Measurements from ENCODE around the gene OR52I1.

DNA sequence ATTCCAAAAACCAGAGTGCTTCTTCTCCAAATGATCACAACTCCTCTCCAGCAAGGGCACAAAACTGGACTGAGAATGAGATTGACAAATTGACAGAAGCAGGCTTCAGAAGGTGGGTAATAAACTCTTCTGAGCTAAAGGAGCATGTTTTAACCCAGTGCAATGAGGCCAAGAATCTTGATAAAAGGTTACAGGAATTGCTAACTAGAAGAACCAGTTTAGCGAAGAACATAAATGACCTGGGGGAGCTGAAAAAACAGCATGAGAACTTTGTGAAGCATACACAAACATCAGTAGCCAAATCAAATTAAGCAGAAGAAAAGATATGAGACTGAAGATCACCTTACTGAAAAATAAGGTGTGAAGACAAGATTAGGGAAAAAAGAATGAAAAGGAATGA lies 33.4 kb upstream of the OR52I1 start:
- TF ChIP-seq CTCF (IDR thresholded peaks at IDR 0.05) = no peak
- no peak for TF ChIP-seq POLR2A (IDR thresholded peaks at IDR 0.05)
- no peak for TF ChIP-seq EP300 (IDR thresholded peaks at IDR 0.05)
